Amygdala (tissue), 56 donors: ENCODE results near the gene ATG3.
"Not testable (repeated sequence)": the region's sequence is repeated elsewhere in the genome, so short reads cannot be mapped to it uniquely, and the experiment has no call there.

Experiments used
- DNase-seq, 56 donors: peaks; one replicate each; lab custom pipeline; 2025; lab: John Stamatoyannopoulos, UW

Gene ATG3

GRCh38 chr3:112503304-112503972 is 58.3 kb downstream of the ATG3 start:
- no peak for DNase-seq

- DNase-seq, result no peak
Measured at GRCh38 chr3:112500621-112501020, 61.1 kb downstream of the ATG3 start.

GRCh38 chr3:112498914-112499711 is 62.6 kb downstream of the ATG3 start, which contains the start of gene BTLA:
Gene BTLA, minus strand, starts transcription at chr3:112499472. Its CDS starts 114 bp downstream, at chr3:112499358.
- DNase-seq, result no peak

- DNase-seq, result no peak
Measured at GRCh38 chr3:112497897-112498548, 63.7 kb downstream of the ATG3 start.

- no peak for DNase-seq
Measured at GRCh38 chr3:112496366-112497067, 65.2 kb downstream of the ATG3 start.

GRCh38 chr3:112494448-112494767 is 67.4 kb downstream of the ATG3 start:
- not testable (repeated sequence) for DNase-seq

- no peak for DNase-seq
Measured at GRCh38 chr3:112492124-112492523, 69.6 kb downstream of the ATG3 start.

GRCh38 chr3:112491373-112491772 is 70.4 kb downstream of the ATG3 start:
- DNase-seq, result no peak

GRCh38 chr3:112489674-112490479 is 71.9 kb downstream of the ATG3 start:
- DNase-seq, result no peak

- DNase-seq, result no peak
Measured at GRCh38 chr3:112486811-112487505, 74.8 kb downstream of the ATG3 start.

- DNase-seq, result no peak
Measured at GRCh38 chr3:112484352-112484751, 77.4 kb downstream of the ATG3 start.

- no peak for DNase-seq
Measured at GRCh38 chr3:112482675-112483074, 79.1 kb downstream of the ATG3 start.
